ENCODE results near the gene OPCML. TPM values are rescaled to one million over a fixed set of nuclear protein-coding genes. Genes with fewer than 3 reads are reported as not detected.

Gene OPCML
- total RNA-seq, 2 donors from 2014 or later = 0.34 TPM; not detected in 1

- no peak overlapping the region for H3K27ac ChIP-seq
- TF ChIP-seq POLR2A (IDR thresholded peaks at IDR 0.05) (no peak), POLR2AphosphoS5 (IDR thresholded peaks at IDR 0.05) (no peak), CTCF (IDR thresholded peaks at IDR 0.05) (no peak)
- H3K9me3 ChIP-seq = no peaks in the 10 kb centered on the region
- intact Hi-C loops (cut with DNase I) = no loop called here
- no peak overlapping the region for H3K4me3 ChIP-seq
- no peaks in the 10 kb centered on the region for H3K4me1 ChIP-seq (replicated peaks)
- H3K36me3 ChIP-seq = no peaks in the 10 kb centered on the region
- H3K27me3 ChIP-seq (replicated peaks; ENCODE audit: insufficient read depth) = no peaks in the 10 kb centered on the region
- WGBS = 84% methylated on average over 5 of the region's 5 CpGs
- no peak for DNase-seq (ENCODE audit: low spot score)
Measured at GRCh38 chr11:133224271-133224670, 308.0 kb downstream of the OPCML start.

DNA sequence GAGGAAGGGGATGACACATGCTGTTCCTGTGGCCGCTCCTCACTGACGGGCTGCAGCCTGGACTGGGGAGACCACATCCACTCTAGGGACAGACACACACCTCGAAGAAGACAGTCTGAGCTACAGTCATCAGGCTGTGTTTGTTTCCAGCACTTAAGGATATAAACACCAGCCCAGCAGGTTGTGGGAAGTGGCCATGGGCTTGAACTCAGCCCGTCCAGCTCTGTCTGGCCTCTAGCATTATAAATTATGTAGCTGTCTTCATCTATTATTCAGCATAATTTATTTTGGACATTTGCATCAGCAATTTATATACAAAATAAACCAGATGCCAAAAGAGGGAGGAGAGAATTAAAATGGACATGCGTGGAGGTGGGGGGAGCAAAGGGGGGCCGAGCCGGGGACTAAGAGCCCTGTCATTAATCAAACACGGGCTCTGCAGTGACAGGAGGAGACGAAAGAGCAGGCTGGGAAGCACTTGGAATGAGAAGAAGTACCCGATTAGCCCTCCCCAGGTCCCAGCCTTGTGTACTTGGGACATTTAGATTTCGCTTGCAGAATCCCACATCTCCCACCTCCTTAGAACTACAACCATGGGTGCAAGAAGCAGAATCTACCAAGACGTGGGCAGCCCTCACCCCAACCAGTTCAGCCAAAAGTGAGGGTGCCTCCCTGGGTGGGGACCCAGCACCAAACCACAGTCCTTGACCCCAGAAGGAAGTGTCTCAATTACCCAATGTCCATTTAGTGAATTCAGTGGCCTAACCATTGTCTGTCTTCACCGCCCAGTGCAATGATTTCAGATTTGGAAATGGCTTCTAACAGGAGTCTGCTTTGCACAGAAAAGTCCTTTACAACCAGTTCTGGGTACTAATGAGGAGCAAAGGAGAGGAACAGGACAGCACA is 309.6 kb downstream of the OPCML start:
- Histone ChIP-seq H3K36me3 (no peaks in the 10 kb centered on the region), H3K9me3 (no peaks in the 10 kb centered on the region), H3K27me3 (replicated peaks; ENCODE audit: insufficient read depth) (no peaks in the 10 kb centered on the region), H3K4me1 (replicated peaks) (no peaks in the 10 kb centered on the region), H3K4me3 (no peak overlapping the region), H3K27ac (no peak overlapping the region)
- no peak for DNase-seq (ENCODE audit: low spot score)
- intact Hi-C loops (cut with DNase I) = no loop called here
- 47% methylated on average over 13 of the region's 13 CpGs for WGBS
- TF ChIP-seq POLR2AphosphoS5 (IDR thresholded peaks at IDR 0.05) (no peak), CTCF (IDR thresholded peaks at IDR 0.05) (no peak), POLR2A (IDR thresholded peaks at IDR 0.05) (no peak)

GRCh38 chr11:133219543-133219942 is 312.8 kb downstream of the OPCML start:
- no peaks in the 10 kb centered on the region for H3K4me1 ChIP-seq (replicated peaks)
- intact Hi-C loops (cut with DNase I) = no loop called here
- no peaks in the 10 kb centered on the region for H3K36me3 ChIP-seq
- 89% methylated on average over 4 of the region's 4 CpGs for WGBS
- DNase-seq (ENCODE audit: low spot score) = no peak
- TF ChIP-seq POLR2AphosphoS5 (IDR thresholded peaks at IDR 0.05) = no peak
- TF ChIP-seq POLR2A (IDR thresholded peaks at IDR 0.05) = no peak
- no peak for TF ChIP-seq CTCF (IDR thresholded peaks at IDR 0.05)
- no peaks in the 10 kb centered on the region for H3K27me3 ChIP-seq (replicated peaks; ENCODE audit: insufficient read depth)
- H3K27ac ChIP-seq = no peak overlapping the region
- no peak overlapping the region for H3K4me3 ChIP-seq
- no peaks in the 10 kb centered on the region for H3K9me3 ChIP-seq

DNA sequence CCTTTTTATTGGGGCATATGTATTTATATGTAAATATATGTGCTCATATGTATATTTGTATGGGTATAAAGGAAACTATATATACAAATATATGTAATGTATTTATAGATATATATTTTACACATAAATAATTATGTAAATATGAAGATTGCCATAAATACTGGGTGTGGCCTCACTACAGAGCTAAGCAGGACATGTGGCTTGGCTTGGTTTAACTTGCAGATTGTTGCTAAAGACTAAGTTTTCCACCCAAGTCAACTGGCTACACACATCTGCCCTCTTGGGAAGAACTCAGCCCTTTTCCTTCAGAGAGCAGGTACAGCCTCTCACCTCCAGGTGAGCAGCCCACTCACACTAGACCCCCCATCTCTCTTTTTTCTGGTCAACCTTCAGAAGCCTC is 315.5 kb downstream of the OPCML start:
- Histone ChIP-seq H3K27ac (no peak overlapping the region), H3K9me3 (no peaks in the 10 kb centered on the region), H3K4me1 (replicated peaks) (no peaks in the 10 kb centered on the region), H3K27me3 (replicated peaks; ENCODE audit: insufficient read depth) (no peaks in the 10 kb centered on the region), H3K4me3 (no peak overlapping the region), H3K36me3 (no peaks in the 10 kb centered on the region)
- no peak for DNase-seq (ENCODE audit: low spot score)
- intact Hi-C loops (cut with DNase I) = no loop called here
- TF ChIP-seq CTCF (IDR thresholded peaks at IDR 0.05) (no peak), POLR2AphosphoS5 (IDR thresholded peaks at IDR 0.05) (no peak), POLR2A (IDR thresholded peaks at IDR 0.05) (no peak)

All from prostate gland (tissue), 2 donors.